ENCODE results near the gene SULT1A1.
"Not testable (repeated sequence)": the region's sequence is repeated elsewhere in the genome, so short reads cannot be mapped to it uniquely, and the experiment has no call there.

Gene SULT1A1

GRCh38 chr16:28590384-28591340 is 19.2 kb downstream of the SULT1A1 start:
- no peak for DNase-seq (ENCODE audit: low read depth)

- DNase-seq (ENCODE audit: low read depth) = no peak
Measured at GRCh38 chr16:28589930-28590329, 19.9 kb downstream of the SULT1A1 start.

GRCh38 chr16:28589069-28589468 is 20.8 kb downstream of the SULT1A1 start:
- no peak for DNase-seq (ENCODE audit: low read depth)

- DNase-seq (ENCODE audit: low read depth) = no peak
Measured at GRCh38 chr16:28587386-28587785, 22.5 kb downstream of the SULT1A1 start.

- DNase-seq (ENCODE audit: low read depth) = no peak
Measured at GRCh38 chr16:28586466-28586865, 23.4 kb downstream of the SULT1A1 start.

GRCh38 chr16:28585674-28586073 is 24.2 kb downstream of the SULT1A1 start:
- no peak for DNase-seq (ENCODE audit: low read depth)

- DNase-seq (ENCODE audit: low read depth) = no peak
Measured at GRCh38 chr16:28580726-28581315, 29.0 kb downstream of the SULT1A1 start.

GRCh38 chr16:28575446-28576109 is 34.3 kb downstream of the SULT1A1 start:
- no peak for DNase-seq (ENCODE audit: low read depth)

GRCh38 chr16:28574925-28575324 is 34.9 kb downstream of the SULT1A1 start:
- no peak for DNase-seq (ENCODE audit: low read depth)

- no peak for DNase-seq (ENCODE audit: low read depth)
Measured at GRCh38 chr16:28573738-28574718, 35.8 kb downstream of the SULT1A1 start.

- DNase-seq (ENCODE audit: low read depth) = no peak
Measured at GRCh38 chr16:28572696-28573510, 36.9 kb downstream of the SULT1A1 start.

- DNase-seq (ENCODE audit: low read depth) = no peak
Measured at GRCh38 chr16:28569968-28570752, 39.7 kb downstream of the SULT1A1 start.

GRCh38 chr16:28569021-28569420 is 40.8 kb downstream of the SULT1A1 start:
- no peak for DNase-seq (ENCODE audit: low read depth)

- no peak for DNase-seq (ENCODE audit: low read depth)
Measured at GRCh38 chr16:28567292-28567691, 42.6 kb downstream of the SULT1A1 start.

- DNase-seq (ENCODE audit: low read depth) = not testable (repeated sequence)
Measured at GRCh38 chr16:28566233-28566925, 43.5 kb downstream of the SULT1A1 start.

GRCh38 chr16:28563218-28563617 is 46.6 kb downstream of the SULT1A1 start:
- DNase-seq (ENCODE audit: low read depth) = no peak

- no peak for DNase-seq (ENCODE audit: low read depth)
Measured at GRCh38 chr16:28562199-28562598, 47.6 kb downstream of the SULT1A1 start.

GRCh38 chr16:28561557-28562187 is 48.2 kb downstream of the SULT1A1 start:
- no peak for DNase-seq (ENCODE audit: low read depth)

- no peak for DNase-seq (ENCODE audit: low read depth)
Measured at GRCh38 chr16:28558456-28558855, 51.4 kb downstream of the SULT1A1 start.
